HG03354 (cell line): ENCODE measurements around the gene TTLL4.
"Not testable (repeated sequence)": the region's sequence is repeated elsewhere in the genome, so short reads cannot be mapped to it uniquely, and the experiment has no call there.

Experiments used
- ATAC-seq: cut with Tn5 transposase; IDR thresholded peaks from one replicate; pipeline ENCODE4 v1.9.1; 2021; ENCODE audit warnings: mild to moderate bottlenecking; ENCODE audit not compliant: unreplicated experiment, poor library complexity, severe bottlenecking

Gene TTLL4

DNA sequence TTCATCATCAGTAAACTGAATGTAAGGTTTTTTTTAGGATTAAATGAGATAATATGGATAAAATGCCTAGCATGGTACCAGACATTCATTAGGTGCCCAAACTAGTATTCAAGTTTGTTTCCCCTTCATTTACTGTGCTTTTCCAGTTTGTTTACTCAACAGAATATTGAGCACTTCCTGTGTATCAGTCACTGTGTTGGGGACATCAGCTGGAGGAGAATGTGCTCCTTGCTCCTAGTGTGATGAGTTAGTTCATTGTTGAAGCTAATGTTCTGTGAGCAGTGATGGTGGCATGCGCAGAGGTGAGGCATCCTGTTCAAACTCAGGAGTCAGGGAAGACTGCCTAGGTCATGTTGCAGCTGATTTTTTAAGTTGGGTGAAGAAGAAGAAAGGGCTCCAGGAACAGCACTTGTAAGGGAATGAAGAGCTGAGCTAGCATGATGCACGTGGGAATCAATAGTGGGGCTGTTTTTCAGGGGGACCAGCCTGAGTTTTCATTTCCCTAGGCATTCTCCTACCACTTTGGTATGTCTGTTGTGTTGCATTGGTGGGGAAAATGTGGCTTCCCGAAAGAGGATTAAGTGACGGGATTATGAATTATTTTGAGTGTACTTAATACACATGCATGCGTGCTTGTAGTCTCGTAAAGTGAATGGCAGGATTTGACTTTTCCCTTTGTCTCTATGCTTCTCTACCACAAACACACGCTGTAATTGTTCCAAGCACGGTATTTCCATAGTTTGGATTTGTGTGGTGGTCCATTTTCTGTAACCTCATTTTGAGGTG lies 23.7 kb downstream of the TTLL4 start:
- ATAC-seq: no peak

DNA sequence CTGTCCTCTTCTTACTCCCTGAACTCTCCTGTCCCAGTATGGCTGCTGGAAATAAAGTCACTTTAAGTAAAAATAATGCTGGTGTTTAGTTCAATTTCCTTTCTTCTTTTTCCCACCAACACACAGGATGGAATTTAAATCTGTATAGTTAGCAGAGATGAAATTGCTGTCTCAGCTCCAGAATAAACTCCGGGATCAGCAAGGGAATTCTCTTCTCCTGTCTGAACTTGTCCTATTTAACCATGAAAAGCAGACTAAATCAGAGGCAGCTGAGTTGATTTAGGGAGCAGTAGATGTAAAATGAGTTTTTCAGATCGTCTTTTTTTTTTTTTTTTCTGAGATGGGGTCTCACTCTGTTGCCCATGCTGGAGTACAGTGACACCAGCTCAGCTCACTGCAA lies 25.9 kb downstream of the TTLL4 start:
- ATAC-seq: no peak

DNA sequence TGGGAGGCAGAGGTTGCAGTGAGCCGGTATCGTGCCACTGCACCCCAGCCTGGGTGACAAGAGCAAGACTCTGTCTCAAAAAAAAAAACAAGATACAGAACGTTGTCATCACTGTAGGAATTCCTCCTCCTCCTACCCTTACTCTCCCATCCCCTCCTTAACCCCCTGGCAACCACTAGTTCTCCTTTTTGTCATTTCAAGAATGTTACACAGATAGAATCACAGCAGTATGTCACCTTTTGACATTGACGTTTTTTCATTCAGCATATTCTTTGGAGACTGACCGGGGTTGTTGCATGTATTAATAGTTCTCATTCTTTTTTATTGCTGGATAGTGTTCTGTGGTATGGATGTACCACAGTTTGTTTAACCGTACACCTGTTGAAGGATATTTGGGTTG lies 32.4 kb downstream of the TTLL4 start:
- no peak for ATAC-seq

DNA sequence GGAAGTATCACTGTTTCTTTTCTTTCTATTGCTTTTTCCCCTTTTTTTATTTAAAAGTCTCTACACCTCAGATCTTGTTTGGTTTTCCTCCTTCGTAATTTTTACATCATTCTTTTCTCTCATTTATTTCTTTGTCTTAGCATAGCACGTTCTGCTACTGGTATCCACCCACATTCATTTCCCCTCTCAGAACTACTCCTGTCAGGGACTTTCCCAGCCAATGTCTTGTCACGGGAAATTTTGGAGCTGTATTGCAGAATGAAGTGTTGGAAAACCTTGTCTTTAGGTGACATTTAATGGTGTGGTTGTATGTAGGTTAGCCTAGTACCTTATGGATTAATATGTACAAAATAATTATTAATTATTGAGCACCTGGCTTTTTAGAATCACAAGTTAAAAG lies 34.0 kb downstream of the TTLL4 start:
- no peak for ATAC-seq

DNA sequence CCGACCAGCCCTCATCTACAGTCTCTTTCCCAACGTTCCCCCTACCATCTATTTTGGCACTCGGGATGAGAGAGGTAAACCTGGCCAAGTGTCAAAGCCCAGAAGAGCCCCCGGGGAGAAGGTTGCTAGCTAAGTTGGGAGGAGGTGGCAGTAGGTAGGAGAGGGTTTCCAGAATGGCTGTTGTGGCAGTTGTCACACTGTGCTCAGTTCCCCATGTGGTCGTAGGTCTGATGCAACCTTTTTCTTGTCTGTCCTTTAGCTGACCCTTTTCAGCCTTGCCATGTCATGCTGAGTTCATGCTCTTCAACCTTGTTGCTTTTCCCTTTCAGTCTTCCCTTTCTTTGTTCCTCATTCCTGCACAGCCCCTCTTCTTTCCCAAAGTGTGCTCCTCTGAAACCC lies 34.5 kb downstream of the TTLL4 start:
- no peak for ATAC-seq

DNA sequence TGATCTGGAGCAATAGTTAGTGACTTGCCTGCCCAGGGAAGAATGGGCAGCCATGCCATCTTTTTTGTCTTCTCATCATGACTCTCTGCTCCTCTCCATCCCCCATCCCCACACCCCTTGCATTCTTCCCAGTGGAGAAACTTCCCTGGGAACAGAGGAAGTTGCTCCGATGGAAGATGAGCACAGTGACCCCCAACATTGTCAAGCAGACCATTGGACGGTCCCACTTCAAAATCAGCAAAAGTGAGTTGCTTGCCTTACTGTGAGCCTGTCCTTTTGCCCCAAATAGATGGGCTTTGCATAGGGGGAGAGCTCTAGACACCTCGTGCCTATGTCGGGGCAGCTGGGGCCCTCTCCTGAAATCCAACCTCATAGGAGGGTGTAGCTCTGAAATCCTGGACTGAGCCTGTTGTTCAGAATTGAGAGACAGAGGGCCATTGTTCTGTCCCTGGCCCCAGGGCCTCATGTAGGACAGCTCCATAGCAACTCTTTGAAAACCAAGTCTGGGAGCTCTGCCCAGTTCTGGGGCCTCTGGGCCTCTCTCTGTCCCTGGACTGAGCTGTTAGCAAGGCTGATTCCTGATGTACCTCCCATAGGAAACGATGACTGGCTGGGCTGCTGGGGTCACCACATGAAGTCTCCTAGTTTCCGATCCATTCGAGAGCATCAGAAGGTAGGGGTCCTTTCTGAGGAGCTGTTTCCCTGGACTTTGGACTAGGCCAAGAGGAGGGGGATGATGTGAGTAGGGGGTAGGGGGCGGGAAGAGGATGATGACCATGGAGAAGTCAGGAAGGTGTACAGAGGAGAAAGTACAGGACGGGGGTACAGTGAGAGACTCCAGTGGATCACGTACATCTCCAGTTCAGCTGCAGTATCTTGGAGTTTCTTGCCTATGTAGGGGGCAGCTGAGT lies 35.2 kb downstream of the TTLL4 start:
- no peak for ATAC-seq

DNA sequence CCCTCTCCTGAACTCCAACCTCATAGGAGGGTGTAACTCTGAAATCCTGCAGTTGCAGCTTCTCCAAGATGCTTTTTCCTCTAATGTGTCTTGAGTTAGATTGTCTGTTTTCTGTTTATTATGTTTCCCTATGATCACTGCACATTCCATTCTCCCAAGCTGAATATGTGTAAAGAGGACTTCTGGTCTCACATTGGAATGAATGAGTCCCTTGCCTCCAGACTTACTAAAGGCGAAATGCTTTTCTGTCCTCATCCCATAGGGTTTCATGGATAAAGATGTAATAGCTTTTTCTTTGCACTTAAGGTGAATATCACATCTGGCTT lies 35.8 kb downstream of the TTLL4 start:
- ATAC-seq: no peak

DNA sequence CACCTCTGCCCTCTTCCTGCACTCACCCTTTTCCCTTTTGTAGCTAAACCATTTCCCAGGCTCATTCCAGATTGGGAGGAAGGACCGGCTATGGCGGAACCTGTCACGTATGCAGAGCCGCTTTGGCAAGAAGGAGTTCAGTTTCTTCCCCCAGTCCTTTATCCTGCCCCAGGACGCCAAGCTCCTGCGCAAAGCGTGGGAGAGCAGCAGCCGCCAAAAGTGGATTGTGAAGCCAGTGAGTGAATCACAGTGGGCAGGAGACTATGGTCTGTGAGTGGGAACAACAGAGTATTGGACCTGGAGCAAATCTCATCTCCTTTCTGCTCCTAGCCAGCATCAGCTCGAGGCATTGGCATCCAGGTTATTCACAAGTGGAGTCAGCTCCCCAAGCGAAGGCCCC lies 36.3 kb downstream of the TTLL4 start:
- ATAC-seq: no peak

DNA sequence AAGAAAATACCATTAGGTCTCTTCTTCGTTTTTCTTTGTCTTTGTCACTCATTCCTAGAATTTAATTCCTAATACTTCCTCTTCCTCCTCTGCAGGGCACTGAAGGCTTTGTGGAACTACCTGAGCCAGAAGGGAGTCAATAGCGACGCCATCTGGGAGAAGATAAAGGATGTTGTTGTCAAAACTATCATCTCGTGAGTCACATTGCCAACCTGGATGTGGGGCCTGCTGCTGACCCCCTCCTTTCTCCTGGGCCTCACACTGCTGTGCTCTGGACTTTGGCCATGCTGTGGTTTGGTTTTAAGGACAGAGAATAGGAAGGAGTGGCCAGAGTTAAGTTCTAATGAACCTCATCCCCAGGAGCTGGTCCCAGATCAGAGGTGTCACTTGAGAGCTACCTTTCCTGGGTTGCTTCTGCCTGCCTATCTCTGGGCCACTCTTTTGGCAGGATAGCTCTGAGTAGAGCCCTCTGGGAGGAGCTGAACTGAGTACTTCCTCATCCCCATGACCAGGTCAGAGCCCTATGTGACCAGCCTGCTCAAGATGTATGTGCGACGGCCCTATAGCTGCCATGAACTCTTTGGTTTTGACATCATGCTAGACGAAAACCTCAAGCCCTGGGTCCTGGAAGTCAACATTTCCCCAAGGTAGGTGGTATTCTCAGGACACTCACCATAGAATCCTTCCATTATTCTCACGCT lies 38.3 kb downstream of the TTLL4 start:
- no peak for ATAC-seq

DNA sequence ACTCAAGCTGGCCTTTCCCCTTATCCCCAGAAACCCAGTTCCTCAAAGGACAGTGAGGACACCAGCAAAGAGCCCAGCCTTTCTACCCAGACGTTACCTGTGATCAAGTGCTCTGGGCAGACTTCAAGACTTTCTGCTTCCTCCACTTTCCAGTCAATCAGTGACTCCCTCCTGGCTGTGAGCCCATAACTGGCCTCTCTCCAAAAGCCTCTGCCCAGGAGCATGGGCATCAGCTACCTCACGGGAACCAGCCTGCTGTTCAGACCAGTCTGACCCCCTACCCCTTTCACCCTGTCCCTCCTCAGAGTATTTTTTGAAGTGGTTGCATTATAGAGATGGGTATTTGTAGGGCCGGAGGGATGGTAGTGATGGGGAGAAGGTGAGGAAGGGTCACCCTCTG lies 43.6 kb downstream of the TTLL4 start:
- no peak for ATAC-seq

DNA sequence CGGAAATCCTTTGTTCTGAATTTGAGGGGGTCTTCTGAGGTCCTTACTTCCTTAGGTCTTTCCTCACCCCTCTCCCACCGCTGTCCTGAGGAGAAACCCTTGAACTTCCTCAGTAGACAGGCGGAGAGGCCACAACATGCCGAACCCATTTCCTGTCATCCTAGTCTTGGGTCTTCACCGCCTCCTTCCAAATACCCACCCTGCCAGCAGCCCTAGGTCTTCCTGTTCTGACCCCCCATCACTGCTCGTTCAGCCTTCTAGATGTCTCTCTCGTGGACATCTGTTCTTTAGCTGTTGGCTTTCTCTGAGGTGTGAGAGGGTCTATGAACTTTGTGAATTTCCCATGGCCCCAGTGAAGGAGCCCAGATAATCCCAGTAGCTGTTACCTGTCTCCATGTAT lies 44.1 kb downstream of the TTLL4 start:
- ATAC-seq: no peak

DNA sequence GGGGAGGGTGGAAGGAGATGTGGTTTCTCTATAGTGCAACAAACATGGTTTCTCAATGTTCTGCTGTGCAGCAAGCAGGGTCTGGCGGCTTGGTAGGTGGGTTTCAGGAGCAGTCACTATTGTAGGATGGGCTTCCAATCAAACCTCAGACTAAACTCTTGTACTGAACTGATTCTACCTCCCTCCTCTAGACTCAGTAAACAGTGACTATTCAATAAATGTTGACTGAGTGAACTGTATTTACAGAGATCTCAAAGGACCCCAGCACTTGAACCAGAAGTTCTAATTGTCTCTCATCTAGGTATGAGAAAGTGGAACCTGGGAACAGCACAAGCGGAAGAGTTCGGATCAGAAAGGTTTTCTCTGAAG lies 44.5 kb downstream of the TTLL4 start:
- ATAC-seq: no peak

DNA sequence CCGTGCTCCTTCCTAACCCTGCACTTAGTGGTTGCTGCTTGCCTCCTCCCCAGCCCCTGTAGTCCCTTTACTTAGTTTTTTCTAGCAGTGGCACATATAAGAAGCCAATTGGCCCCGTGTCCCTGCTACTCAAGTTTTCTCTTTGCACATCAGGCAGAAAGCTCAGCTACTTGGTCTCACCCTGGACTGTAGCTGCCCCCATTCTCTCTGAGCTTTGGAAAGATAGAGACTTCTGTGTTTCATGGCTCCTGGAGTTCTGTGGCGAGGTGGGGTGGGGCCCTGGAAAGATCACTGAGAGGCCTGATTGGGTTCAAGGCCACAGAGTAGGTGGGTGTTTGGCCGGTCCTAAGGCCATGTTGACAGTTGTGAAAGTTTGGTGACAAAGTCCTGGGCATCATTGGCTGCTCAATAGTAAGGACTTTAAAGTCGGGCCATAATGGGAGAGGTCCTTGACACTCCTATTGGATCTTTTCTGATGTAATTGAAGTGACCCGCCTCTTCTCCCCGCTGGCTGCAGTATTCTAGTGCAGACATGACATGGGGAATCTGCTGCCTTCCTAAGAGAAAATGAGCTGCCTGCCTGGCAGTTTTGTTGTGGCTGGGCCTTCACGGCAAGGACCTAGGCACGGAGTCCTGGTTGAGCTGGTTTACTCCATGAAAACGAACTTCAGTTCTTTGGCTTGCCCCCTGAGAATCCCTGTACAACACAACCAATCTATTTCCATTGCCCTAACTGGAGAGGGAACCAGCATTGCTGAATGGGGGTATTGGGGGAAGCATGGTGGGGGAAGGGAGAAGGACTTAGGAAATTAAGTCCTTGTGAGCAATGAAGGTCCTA lies 45.2 kb downstream of the TTLL4 start:
- no peak for ATAC-seq

DNA sequence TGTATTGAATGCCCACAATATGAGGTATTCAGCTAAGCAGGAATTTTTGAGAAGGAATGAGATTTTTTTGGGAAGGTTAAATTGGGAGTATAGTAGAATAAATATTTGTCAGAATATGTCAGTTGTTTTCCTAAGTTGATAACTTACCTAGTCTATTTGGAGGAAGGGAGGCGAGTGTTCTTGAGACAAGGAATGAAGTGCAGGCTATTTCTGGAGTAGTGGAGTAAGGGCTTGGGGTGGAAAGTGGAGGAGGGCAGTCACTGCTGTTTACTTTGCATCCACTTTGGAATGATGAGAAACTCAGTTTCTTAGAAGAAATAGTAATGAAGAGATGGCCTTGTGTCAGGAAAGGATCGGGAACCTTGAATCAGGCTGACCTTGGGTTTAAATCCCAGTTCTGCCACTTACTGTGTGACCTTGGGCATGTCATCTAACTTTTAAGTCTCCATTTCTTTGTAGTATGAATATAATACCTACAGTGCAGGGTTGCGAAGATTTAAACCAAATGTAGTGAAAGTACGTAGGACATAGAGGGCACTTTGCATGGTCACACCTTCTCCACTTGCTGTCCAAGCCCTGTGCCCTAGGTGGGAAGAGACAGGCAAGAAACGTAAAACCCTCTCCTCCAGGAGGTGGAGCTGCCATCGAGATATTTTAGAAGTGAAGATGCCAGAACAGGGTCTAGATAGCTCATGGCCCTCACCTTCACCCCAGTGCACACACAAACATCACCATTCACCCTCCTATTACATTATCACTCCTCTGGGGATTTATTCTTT lies 46.2 kb downstream of the TTLL4 start:
- no peak for ATAC-seq

DNA sequence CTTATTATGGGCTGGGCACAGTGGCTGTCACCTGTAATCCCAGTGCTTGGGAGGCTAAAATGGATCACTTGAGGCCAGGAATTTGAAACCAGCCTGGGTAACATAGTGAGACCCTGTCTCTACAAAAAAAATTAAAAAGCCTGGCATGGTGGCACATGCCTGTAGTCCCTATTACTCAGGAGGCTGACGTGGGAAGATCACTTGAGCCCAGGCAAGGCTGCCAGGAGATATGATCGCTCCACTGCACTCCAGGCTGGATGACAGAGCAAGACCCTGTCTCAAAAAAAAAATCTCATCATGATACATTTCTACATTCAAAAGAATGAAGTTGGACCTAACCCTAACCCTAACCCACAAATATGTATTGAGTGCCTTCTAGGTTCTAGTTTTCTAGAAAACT lies 51.2 kb downstream of the TTLL4 start:
- no peak for ATAC-seq

DNA sequence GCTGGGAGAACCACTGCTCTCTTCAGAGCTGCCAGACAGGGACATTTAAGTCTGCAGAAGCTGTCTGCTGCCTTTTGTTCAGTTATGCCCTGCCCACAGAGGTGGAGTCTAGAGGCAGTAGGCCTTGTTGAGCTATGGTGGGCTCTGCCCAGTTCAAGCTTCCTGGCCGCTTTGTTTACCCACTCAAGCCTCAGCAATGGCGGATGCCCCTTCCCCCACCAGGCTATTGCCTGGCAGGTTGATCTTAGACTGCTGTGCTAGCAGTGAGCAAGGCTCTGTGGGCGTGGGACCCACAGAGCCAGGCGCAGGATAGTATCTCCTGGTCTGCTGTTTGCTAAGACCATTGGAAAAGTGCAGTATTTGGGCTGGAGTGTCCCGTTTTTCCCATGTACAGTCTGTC lies 62.1 kb downstream of the TTLL4 start:
- ATAC-seq: not testable (repeated sequence)

DNA sequence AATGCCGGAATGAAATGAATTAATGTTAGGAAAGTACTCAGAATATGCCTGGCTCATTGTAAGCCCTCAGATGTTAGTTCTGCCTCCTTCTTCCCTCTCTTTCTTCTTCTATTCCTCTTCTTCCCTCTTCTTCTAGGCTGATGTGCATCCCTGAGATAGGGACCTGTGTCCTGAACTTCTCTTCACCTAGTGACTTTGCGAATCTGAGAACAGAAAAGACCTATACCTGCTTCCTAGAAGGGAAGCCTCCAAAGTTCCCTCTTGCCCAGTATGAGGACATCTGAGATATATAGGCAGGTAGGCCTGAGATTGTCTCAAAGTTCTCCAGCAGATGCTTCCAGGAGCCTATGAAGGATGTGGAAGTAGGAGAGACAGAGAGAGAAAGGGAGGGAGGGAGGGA lies 63.2 kb downstream of the TTLL4 start:
- ATAC-seq: no peak

DNA sequence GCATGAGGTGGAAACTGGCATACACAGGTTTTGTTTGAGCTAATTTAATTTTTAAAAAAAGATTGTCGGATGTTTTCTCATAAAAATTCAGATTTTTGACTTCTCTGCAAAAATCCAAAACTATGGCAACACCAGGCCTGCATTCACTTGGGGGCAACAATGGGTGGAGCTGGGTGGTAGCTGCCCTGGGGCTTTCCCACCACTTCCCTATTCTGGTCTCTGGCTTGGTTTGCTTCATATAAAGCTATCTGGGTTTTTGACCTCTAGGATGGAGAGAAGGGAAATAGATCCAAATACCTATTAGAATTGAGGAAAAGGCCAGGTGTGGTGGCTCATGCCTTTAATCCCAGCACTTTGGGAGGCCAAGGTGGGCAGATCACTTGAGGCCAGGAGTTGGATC lies 65.9 kb downstream of the TTLL4 start:
- ATAC-seq: no peak

DNA sequence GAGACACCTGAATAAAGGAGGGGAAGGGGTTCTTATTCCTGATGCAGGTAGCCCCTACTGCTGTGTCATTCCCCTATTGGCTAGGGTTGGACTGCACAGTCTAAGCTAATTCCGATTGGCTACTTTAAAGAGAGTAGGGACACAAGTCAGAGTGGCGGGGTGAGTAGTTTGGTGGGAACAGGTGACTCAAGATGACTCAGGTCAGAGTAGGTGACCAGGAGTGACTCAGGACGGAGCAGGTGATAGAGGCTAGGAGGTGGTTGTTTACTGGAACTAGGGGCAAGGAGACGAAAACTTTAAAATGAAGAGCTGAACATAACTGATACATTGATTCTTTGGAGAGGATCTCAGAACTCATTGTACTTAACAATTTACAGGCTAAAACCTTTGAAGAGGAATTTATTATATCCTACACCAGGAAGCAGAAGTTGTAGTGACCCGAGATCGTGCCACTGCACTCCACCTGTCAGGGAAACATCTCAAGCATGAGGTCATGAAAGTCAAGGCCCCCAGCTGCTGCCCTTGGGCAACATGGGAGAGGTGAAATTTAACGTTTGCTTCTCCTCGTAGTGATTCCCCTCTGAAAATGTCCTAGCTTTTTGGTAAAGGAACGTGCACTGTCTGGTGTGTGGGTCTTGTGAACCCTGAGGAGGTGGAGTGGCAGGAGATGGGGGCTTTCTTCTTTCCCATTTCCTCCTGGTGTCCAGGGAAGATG lies 66.8 kb downstream of the TTLL4 start:
- ATAC-seq: no peak
